Stimulated activated CD8-positive, alpha-beta memory T cell treated with anti-CD3 and anti-CD28 coated beads, Interleukin-4, amount 100 ng/mL, for 4 hours (primary cell): ENCODE data around the gene MAMLD1.

Experiments used
- DNase-seq, 2 donors: peaks; one replicate each; pipeline ENCODE4 v3.0.0-alpha.2; 2020; ENCODE audit warnings: low read depth in 2 of 2, low spot score in 1 of 2

Gene MAMLD1

DNA sequence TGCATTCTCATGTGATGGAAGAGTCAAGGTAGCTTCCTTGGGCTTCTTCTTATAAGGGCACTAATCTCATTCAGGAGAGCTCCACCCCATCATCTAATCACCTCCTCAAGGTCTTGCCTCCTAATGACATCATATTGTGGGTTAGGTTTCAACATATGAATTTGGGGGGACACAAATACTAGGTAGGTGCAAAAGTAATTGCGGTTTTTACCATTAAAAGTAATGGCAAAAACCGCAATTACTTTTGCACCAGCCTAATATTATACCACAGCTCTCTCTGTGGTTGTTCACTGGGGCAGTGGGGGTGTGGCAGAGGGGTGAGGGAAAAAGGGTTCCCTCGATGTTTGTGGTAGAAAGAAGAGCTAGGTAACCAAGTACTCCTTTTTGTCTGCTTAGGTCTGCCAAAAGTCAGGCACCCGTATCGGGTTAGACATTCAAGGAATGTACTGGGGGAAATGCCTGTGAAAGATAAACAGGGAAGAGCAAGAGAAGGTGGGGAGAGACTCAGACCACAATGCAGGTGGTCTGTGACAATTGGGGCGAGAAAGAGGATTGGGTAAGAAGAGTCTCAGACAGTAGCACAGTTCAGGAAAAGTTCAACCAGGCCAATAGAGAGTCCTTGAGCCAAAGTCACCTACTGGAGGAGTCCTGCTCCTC lies 126.4 kb downstream of the MAMLD1 start:
- no peak for DNase-seq

DNA sequence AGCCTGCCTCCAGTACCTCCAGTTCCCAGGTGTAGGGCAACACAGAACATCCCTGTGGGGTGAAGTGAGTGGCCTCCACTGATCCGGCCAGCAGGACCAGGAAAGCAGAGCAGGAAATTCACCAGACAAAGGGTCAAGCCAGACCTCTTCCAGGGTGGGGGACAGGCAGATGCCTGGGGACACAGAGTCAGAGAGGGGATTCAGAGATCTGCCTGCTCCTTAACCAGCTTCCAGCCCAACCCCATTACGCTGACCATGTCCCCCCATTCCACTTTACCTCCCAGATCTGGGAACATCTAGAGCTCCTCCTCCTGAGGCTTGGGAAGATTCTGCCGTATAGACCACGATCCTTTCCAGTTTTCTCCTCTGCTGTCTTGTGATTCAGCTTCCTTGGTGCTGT lies 132.4 kb downstream of the MAMLD1 start:
- no peak for DNase-seq

DNA sequence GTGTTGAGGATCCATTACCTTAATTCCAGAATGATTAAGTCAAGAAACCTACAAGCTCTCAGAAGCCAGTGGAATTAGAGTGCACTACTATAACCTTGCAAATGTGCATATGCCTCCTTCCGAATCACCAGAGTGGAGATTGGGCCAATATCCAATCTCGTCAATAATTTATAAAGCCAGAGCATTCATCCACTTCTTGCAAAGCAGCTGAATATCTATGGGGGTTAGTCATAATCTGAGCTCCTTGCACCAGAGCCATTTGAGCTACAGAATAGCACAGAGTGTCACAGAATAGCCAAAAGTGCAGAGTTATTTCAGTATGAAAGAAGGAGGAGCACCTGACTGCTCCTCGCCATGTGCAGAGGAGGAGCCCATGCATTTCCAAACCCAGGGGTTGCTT lies 136.1 kb downstream of the MAMLD1 start:
- no peak for DNase-seq

DNA sequence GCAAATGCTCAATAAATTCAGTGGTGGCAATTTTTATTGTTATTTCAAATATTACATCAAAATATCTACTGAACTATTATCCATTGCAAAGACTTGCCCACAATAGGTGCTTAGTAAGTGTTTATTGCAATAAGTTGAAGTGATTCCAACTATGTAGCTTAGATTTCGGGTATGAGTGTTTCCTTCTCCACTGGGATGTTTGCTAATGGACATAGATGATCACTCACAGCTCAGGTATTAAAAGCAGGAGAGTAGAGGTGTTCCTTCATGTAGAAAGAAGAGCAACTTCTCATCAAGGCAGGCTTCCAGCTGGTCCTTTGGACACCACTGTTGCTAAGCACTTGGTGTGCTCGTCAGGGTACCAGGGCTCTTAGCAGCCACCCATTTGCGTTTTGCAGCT lies 139.0 kb downstream of the MAMLD1 start:
- DNase-seq = no peak

DNA sequence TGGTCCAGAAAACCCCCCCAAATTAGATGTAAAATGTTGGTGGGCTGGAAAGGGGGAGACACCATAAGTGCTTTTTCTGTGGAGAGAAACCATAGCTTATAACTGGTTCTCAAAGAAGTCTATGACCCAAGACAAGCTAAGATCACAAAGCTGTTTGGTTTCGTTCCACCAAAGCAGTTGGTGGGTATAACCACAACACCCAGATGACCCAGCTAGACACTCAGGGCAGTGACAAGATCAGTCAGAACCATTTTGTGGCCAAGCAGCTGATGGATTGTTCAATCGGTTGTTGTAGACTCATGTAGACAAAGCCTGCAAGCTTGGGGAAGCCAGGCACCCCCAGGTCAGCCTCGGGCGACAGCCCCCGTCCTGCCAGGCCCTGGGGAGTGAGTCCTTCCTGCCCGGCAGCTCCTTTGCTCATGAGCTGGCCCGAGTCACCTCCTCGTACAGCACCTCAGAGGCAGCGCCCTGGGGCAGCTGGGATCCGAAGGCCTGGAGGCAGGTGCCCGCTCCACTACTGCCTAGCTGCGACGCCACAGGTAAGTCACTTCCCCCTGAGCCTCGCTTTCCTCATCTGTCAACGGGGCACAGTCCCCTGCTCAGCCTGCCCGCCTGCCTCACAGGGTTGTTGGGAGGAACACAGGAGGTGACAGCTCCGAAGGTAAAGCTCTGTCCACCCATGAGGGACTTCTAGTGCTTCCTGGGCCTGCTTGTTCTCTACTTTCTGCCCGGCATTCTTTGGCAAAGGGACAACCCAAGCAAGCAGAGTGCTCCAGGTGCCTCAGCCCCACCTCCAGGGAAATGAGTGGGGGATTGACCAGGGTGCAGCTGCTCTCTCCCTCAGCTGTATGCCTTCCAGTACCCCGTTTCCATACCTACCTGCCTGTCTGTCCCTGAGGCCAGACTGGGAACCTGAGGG lies 140.1 kb downstream of the MAMLD1 start:
- DNase-seq = no peak

DNA sequence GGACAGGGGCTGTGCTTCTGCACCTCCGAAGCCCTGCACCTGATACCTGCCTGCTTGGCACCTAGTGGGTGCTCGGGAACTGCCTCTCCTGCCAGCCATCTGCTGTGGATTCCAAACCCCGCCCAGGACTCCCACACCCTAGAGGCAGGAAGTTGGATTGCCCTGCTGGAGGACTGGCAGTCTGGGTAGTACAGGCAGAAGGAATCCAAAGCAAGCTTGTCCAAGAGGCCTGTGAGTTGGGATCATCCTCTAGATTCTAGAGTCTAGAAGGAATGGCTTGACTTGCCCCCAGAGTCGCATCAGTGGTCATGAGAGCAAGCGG lies 140.7 kb downstream of the MAMLD1 start:
- DNase-seq = no peak

DNA sequence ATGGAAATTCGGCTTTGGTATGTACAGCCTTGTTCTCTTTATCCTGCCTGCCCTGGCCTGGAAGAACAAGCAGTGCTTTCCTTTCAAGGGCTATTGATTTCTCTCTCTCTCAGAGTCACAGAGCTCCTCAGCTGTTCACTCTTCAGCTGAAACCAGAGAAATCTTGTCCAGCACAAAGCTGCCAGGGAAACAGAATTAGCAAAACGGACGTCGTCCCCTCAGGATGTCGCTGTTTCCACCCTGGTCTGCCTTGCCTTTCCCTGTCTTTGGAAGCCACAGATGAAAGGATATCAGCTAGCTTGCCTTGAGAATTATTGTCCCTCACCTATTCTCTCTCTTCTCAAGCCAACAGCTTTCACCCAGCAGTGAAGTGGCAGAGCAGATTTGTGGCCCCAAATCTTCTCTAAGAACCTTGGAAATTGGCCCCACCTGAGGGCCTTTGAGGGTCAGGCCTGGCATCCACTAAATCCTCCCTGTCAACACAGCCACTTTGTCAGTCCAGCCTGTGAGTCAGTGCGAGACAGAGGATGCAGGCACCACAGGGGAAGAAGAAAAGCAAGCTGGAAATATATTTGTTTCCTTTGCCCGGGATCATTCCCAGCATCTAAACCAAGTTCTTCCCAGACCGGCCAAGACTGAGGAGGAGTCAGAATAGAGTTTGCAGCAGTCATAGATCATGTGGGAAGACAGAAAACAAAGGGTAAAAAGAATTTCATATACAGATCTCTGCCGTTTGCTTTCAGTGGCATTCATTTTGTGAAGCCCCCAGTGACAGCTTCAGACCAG lies 141.5 kb downstream of the MAMLD1 start:
- no peak for DNase-seq

DNA sequence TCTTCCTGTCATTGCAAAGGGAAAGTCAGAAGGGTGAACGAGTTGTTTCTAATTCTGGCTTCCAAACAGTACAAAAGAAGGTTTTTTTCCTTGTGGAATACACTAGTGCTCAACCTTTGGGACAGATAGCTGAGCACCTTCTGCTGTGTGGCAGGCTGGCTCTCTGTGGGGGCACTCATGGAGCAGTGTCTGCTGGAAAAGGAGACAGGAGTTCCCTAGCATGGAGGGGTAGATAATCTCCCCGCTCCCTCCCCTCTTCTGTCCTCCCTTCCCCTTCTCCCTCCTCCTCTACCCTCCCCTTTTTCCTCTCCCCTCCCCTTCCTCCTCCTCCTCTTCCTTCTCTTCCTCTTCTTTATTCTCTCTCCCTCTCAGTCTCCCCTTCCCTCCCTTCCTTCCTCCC lies 142.9 kb downstream of the MAMLD1 start:
- DNase-seq = no peak

DNA sequence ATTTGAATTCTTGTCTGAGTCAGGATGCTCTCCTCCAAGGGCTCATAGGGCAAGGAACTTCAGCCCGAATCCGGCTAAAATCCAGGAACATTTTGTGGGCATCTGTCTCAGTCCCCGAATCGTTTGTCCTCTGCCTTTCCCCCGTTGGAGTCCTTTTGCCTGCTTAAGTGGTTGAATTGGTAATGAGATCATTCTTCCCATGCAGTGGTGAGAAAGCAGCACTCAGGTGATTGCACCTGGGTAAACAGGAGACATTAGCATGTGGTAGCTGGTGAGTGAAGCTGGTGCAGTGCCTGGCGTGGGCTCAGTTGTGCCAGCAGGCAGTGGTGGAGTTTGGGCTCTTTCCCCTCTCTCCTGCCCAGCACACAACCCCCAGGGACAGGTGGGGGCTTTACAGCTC lies 143.4 kb downstream of the MAMLD1 start:
- no peak for DNase-seq

DNA sequence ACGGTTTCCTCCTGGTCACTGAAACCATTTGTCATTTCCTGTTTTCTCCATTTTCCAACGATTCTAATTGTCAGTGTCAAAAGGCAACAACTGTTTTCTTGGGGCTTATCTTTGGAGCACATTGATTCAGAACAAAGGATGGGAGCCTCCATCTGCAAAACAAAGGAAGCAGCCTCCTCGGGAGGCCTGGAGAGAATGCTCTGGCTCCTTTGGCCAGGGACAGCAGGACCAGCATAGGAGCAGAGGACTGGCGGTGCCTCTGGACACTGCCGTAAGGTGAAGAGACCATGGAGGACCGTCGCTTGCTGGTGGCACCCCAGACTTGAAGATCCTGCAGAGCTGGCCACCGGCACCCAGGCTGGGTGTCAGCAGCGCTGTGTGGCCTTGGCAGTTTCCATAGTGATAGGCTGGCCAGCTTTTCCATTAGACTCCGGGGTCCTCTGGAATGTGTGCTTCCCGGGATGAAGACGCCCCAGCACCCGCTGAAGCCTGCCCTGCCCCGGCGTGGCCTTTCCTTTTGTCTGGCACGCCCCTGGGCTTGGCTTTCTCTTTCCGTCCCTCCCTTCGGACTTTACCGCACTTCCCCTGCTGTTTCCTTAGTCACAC lies 144.2 kb downstream of the MAMLD1 start:
- no peak for DNase-seq

DNA sequence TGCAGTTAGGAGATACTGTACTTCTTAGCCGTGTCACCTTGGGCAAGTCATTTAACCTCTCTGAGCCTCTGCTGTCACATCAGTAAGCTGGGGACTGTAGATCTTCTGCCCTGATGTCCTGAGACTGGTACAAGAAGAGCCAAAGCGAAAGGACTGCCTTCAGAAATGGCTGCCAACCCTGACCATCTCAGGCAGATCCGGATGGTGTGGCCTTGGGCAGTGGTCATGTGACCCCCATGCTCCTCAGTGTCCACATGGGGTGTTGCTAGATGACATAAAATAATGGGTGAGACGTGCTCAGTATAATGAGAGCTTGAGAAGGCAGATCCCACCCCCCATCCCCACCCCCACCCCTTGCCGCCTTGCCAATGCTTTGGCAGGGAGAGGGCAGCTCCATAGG lies 144.9 kb downstream of the MAMLD1 start:
- no peak for DNase-seq

DNA sequence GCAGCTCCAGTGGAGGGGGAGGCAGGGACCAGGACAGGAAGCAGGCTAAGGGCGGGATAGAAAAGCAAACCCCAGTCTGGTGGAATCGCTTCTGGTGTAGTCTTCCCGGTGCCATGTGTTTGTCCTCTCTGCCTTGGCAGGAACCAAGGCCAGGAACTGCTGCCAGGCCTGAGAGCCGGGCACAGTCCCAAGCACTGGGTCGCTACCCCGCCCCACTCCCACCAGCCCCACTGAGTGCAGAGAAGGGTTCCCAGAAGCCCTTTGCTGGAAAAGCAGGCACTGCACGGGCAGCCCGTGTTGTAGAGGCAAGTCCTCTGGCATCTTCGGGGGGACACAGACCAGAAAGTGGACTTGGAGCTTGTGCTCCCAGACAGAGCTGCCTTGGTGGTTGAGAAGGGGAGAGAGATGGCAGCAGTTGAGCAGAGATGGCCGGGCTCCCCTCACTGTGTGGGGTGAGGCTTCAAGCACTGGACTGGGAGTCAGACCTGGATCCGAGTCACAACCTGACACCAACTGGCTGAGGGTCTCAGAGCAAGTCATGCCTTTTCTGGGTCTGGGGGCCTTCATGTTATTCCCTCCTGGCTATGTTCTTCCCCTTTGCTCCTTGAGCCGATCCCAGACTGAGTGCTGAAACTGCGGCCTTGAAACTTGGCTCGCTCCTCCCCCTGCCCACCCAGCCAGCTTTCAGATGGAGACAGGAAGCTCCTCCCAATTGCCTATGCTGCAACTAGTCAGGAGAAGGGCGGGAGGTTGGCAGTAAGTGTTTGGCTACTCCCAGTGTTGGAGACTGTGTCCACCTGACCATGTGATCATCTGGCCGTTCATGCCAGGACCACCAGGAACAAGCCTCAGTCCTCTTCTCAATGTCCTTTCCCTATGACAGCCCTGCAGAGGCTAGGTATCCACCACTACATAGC lies 145.6 kb downstream of the MAMLD1 start:
- DNase-seq = no peak

DNA sequence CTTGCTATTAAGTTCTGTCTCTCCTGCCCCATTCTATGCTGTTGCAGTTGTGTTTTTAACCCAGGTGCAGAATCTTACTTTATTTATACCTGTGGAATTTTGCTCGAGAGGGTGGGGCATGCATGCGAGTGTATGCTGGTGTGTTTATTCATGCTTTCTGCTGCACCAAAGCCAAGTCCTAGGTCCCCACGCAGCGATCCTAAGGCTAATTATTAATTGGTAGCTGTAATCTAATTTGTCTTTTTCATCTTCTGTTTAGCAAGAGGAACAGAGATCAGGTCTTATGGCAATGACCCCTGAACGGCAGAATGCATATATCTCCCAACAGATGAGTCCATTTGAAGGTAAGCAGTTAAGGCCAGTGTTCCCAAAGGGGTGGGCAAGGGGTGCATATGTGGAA lies 146.6 kb downstream of the MAMLD1 start:
- no peak for DNase-seq

DNA sequence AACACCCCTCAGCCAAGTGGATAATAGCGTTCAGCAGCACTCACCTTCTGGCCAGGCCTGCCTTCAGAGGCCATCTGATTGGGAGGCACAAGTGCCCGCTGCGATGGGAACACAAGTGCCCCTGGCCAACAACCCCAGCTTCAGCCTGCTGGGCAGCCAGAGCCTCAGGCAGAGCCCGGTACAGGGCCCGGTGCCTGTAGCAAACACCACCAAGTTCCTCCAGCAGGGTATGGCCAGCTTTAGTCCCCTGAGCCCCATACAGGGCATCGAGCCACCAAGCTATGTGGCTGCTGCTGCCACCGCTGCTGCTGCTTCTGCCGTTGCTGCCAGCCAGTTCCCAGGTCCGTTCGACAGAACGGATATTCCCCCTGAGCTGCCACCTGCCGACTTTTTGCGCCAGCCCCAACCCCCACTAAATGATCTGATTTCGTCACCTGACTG lies 149.4 kb downstream of the MAMLD1 start:
- no peak for DNase-seq

DNA sequence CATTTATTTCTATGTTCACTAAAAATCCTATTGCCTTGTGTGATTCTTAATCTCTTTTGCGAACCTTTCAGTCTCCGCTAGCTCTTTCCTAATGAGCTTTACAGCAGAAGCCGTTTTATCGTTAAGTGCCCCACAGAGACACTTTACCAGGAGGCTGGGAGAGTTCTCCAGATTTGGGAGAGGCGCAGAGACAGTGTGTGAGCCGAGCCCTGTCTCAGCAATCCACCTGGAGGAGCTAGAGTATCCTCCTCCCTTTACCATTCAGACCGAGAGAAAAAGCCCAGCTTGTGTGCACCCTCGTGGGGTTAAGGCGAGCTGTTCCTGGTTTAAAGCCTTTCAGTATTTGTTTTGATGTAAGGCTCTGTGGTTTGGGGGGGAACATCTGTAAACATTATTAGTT lies 150.4 kb downstream of the MAMLD1 start:
- DNase-seq = no peak

DNA sequence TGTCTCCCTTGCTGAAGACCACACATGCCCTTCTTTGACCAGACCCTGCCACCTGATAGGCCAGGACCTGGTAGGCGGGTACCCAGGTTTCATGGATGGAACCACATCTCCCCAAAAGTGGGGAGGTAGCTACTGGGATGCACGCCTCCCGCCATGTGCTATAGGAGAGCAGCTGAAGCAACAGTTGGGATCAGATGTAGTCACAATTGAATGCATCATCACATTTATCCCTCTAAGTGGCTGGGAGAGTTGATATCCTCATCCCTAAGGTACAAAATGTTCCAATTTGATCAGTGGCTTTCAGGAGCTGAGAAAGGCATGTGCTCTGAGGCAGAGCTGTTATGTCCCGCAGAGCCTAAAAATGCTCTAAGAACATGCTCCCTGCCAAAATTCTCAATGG lies 151.3 kb downstream of the MAMLD1 start:
- DNase-seq = no peak

DNA sequence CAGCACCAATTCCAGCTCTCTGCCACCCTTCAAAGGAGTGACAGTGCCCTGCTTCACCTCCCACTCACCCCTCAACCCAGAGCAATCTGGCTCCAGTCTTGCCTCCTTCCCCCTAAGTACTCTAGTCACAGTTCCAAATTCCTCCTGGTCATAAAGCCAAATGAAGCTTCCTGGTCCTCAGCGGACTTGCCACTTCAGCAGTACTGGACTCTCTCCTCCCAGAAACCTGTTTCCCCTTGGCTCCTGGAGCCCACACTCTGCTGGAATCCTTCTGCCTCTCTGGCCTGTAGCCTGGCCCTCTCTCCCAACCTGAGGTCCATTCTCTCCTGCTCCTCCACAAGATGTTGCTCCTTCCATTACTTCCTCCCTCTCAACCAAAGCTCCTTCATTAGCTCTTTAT lies 152.7 kb downstream of the MAMLD1 start:
- no peak for DNase-seq

DNA sequence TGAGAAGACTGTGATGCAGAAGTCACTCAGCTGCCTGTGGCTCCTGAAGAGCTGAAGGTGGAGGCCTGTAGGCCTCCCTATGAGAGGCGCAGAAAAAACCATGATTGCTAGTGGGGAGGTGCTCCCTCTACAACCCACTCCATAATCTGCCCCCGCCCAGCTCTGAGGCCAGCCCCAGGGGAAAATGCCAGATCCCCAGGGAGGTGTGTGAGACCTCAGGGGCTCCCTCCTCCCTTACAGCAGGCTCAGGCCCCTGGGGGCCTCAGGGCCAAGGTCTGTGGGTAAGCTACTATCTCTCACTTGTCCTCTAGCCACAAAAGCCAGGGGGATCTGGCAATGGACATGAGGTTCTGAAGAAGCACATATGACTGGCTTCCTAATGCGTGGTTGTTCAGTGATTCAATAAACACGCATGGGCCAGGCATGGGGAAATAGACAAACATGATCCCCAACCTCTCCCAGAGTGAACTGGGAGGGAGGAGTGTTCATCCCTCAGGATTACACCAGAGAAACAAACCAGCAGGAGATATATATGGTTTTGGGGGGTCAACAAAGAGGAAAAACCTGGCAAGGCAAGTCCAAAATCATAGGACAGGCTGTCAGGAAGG lies 154.3 kb downstream of the MAMLD1 start:
- DNase-seq = no peak

DNA sequence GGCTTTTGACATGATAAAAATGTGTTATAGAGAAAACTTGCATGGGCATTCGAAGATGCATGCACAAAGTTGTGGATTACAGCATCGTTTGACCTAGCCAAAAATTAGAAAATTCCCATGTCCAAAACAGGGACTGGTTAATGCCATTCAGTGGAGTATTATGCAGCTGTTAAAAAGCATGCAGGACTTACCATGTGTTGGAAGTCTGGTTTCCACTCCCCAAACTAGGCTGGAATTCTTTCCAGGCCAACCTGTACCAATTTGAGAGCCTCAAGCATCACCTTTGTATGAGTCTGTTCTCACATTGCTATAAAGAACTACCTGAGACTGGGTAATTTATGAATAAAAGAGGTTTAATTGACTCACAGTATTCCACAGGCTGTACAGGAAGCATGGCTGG lies 159.4 kb downstream of the MAMLD1 start:
- no peak for DNase-seq
